Fibroblast of the aortic adventitia (primary cell): ENCODE measurements around the gene TM4SF1. TPM values are rescaled to one million over a fixed set of nuclear protein-coding genes. Genes with fewer than 3 reads are reported as not detected.

ENCODE experiments used
- DNase-seq: peaks from one replicate; pipeline ENCODE4 v3.0.0-alpha.2; 2010; ENCODE audit warnings: low read depth
- H3K4me3 ChIP-seq: 2 replicates; pipeline ENCODE4 v1.5.1; 2011; ENCODE audit warnings: low read depth, mild to moderate bottlenecking, control low read depth, low read length, moderate library complexity
- CTCF ChIP-seq: IDR thresholded peaks from 2 replicates; pipeline ENCODE4 v1.5.1; 2011; ENCODE audit warnings: mild to moderate bottlenecking, low read length, control low read depth, inconsistent platforms; ENCODE audit not compliant: insufficient read depth
- total RNA-seq: library from RNA; depleted of rRNA; stranded (reverse); fragments of >200 nt; gene quantifications from 2 replicates; pipeline ENCODE4 v1.2.3, GENCODE V29; 2012; ENCODE audit warnings: low replicate concordance

TM4SF1 gene
- total RNA-seq, 1 donor = 299 TPM

GRCh38 chr3:149366031-149366430 is 11.4 kb downstream of the TM4SF1 start:
- DNase-seq = no peak
- H3K4me3 ChIP-seq = no peak overlapping the region
- no peak for TF ChIP-seq CTCF

- DNase-seq = no peak
- no peak for TF ChIP-seq CTCF
- H3K4me3 ChIP-seq = no peak overlapping the region
Measured at GRCh38 chr3:149364624-149365023, 12.8 kb downstream of the TM4SF1 start.

- no peak for TF ChIP-seq CTCF
- no peak overlapping the region for H3K4me3 ChIP-seq
- no peak for DNase-seq
Measured at GRCh38 chr3:149363053-149363452, 14.4 kb downstream of the TM4SF1 start.

GRCh38 chr3:149362366-149362765 is 15.1 kb downstream of the TM4SF1 start:
- H3K4me3 ChIP-seq = no peak overlapping the region
- no peak for TF ChIP-seq CTCF
- DNase-seq = no peak

- H3K4me3 ChIP-seq = no peak overlapping the region
- DNase-seq = no peak
- TF ChIP-seq CTCF = no peak
Measured at GRCh38 chr3:149356630-149357029, 20.8 kb downstream of the TM4SF1 start.

- no peak overlapping the region for H3K4me3 ChIP-seq
- no peak for TF ChIP-seq CTCF
Measured at GRCh38 chr3:149356044-149356592, 21.3 kb downstream of the TM4SF1 start.

GRCh38 chr3:149353581-149354184 is 23.8 kb downstream of the TM4SF1 start:
- no peak for DNase-seq
- TF ChIP-seq CTCF = no peak
- H3K4me3 ChIP-seq = no peak overlapping the region

More at GRCh38 chr3:149356044-149356592, 21.3 kb downstream of the TM4SF1 start:
- DNase-seq = no peak
